HPDE6-E6E7 (cell line): ENCODE results near the gene TP53TG5.

Experiments
- DNase-seq: peaks from one replicate; pipeline ENCODE4 v3.0.0; 2011; ENCODE audit warnings: missing footprints; ENCODE audit errors: extremely low spot score

TP53TG5 gene

DNA sequence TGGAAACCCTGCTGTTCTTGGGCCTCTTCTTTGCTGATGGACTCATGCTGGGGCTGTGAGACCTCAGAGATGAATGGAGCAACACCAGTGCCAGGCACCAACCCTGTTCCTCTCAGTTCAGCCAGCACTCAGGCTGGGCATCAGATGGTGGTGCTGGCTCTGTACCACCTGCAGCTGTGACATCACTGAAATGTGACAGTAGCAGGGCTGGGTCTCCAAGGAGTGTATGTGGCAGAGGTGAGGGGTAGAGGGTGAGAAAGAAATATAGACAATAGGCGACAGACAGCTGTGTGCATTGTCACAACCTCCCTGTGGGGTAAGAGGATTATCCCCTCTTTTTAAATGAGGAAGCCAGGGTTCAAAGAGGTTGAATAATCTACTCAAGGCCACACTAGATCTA, at the start of gene TP53TG5:
TP53TG5 (minus strand) TSS at position 135 of the 400 bp plus-strand sequence; CDS start at position 46, 89 bp downstream.
- no peak for DNase-seq

DNA sequence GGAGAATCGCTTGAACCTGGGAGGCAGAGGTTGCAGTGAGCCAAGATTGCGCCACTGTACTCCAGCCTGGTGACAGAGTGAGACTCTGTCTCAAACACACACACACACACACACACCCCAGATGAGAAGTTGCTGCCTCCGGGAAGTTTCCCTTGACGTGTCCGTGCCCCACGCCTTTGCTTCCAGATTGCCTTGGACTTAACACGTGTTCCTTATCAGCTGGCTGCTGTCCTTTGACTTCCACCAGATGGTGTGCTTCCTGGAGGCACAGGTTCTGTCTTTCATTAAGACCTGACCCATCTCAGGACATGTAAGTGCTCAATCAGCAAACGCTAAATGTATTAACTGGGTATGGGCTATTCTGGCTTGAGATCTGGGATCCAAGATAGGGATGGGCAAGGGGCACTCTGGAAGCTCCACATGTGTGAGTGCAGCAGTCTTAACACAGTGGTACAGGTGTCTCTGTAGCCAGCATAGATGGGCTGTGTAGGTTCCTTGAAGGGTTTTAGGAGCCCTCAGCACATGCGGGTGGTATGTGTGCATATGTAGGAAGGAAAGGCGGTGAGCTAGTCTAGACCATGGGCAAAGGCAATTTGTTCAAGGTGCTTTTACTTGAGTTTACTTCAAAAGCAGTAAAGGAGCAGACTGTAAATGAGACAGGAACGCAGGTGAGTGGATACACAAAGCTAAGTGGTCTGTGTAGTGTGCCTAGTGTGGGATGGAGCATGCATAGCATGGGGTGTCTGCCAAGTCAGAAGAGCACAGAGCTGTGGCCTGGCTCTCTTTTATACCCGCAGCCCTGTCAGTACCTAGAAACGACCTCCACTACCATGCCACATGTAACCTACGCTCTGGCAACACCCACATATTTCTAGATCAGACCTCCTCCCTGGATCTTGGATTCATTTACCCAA, 49.4 kb upstream of the TP53TG5 start:
- no peak for DNase-seq

GRCh38 chr20:45426320-45427016, 48.3 kb upstream of the TP53TG5 start:
- no peak for DNase-seq

DNA sequence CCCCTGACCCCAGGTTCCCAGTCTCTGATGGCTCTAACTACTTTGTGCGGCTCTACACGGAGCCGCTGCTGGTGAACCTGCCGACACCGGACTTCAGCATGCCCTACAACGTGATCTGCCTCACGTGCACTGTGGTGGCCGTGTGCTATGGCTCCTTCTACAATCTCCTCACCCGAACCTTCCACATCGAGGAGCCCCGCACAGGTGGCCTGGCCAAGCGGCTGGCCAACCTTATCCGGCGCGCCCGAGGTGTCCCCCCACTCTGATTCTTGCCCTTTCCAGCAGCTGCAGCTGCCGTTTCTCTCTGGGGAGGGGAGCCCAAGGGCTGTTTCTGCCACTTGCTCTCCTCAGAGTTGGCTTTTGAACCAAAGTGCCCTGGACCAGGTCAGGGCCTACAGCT, 47.4 kb upstream of the TP53TG5 start:
- no peak for DNase-seq

DNA sequence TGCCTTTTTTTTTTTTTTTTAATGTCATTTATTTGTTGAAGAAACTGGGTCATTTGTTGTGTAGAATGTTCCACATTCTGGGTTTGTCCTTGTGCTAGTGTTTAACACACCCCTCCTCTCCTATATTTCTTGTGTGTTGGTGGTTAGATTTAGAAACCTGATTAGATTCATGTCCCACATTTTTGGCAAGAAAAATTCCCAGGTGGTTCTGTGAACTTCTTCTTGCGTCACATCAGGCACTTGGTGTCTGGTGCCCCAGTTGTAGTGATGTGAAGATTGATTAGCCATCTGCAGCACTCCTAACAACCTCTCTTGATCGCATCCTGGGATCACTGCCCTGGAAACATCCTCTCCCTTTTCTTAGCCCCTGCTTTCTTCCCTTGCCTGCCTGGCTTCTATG, 45.6 kb upstream of the TP53TG5 start:
- DNase-seq, result no peak

DNA sequence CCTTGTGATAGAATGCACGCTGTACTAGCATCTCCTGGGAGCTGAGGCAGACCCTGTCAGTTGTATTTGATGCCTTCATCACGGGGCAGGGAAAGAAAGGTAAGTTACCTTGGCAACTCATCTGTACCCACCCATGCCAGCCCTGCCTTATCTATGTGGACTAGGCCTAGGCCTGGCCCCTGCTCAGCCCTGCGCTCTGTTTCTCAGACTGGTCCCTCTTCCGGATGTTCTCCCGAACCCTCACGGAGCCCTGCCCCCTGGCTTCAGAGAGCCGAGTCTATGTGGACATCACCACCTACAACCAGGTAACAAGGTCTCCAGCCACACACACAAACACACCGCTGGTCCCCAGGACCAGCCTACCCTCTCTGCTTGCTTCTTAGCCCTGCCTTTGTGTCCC, 42.0 kb upstream of the TP53TG5 start:
- no peak for DNase-seq

- DNase-seq, result peak; percentile 92
Measured at GRCh38 chr20:45419188-45420091, 41.3 kb upstream of the TP53TG5 start.

GRCh38 chr20:45416917-45417316, 38.8 kb upstream of the TP53TG5 start:
- no peak for DNase-seq

DNA sequence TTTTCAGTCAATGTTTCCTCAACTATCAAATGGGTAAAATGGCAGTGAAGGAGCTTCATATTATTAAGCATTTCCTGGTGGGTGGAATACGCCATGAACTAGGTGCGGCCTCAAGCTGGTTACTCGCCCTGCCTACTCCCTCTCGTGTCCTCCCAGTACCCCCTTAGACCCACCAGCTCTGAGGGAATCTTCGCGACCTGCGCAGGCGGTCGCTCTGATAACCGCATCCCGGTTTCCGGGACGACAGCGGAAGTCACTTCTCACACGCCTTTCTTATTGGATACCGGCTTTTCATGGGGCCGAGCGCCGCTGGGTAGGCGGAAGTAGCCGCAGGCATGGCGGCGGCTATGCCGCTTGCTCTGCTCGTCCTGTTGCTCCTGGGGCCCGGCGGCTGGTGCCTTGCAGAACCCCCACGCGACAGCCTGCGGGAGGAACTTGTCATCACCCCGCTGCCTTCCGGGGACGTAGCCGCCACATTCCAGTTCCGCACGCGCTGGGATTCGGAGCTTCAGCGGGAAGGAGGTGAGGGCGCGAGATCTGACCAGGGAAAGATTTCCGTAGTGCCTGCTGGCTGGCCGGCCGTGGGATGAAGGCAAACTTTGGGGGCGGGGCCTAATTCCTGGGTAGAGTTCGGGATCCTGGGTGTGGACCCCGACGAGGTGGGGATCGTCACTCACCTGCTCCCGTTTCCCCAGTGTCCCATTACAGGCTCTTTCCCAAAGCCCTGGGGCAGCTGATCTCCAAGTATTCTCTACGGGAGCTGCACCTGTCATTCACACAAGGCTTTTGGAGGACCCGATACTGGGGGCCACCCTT, 37.9 kb upstream of the TP53TG5 start, which contains the start of gene PIGT:
PIGT (plus strand) TSS at position 320 of the 816 bp plus-strand sequence; CDS start at position 336, 16 bp downstream.
- peak; percentile 95 for DNase-seq

- no peak for DNase-seq
Measured at GRCh38 chr20:45413479-45413878, 35.4 kb upstream of the TP53TG5 start.

DNA sequence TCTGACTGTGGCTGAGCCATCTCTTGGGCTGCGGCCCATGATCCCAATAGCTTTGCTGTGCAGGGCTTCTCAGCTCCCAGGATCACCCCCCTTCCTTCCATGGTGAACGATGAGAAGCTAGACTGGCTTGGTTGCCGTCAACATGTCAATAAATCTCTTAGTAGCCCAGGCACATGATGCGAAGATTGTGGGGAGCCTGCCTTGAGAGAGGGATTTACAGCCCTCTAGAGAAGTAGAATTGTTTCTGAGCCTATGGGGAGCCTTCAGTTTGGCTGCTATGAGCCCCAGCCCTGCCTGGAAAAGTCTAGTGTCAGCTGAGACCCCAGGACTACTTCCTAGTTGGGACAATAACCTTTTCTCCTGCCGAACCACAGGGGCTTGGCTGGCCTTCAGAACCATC, 34.5 kb upstream of the TP53TG5 start:
- no peak for DNase-seq

DNA sequence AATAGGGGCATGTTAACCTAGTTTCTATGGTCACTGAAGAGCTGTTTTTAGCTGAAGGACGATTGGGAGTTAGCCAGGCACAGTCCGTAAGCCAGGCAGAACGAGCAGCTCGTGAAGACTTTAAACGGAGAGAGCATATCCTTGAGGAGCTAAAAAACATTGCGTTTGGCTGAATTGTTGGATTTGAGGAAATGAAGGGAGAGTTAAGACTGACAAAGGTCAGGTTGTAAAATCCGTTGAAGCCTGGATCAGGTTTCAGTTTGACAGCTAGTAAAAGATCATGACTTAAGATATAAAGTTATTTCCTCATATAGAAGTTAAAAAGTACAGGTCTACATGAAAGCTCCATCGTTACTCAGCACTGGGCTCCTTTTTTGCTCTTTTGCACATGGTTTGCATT, 32.8 kb upstream of the TP53TG5 start:
- no peak for DNase-seq

DNA sequence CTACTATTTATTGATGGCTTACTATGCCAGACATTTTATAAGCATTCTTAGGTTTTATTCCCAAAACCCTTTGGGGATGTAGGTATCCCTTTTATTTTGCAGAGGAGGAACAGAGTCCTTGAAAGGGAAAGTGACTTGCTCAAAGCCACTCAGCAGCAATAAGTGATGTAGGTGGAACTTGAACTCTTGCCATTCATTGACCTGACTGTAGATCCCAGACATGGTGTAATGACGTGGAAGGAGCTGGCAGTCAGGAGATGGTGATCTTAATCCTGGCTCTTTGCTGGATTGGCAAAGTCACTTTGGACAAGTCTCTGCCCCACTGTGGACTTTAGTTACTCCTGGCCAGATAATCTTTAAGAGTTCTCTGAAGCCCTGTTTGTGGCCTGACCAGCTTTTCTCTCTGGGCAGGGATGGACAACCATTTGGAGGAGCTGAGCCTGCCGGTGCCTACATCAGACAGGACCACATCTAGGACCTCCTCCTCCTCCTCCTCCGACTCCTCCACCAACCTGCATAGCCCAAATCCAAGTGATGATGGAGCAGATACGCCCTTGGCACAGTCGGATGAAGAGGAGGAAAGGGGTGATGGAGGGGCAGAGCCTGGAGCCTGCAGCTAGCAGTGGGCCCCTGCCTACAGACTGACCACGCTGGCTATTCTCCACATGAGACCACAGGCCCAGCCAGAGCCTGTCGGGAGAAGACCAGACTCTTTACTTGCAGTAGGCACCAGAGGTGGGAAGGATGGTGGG, 31.6 kb upstream of the TP53TG5 start:
- no peak for DNase-seq

- DNase-seq, result no peak
Measured at GRCh38 chr20:45408646-45409213, 30.6 kb upstream of the TP53TG5 start.

GRCh38 chr20:45407783-45408645, 29.9 kb upstream of the TP53TG5 start, which contains the start of gene DBNDD2:
Gene DBNDD2, plus strand, starts transcription at chr20:45408289. Its CDS starts 179 bp downstream, at chr20:45408468.
- no peak for DNase-seq

DNA sequence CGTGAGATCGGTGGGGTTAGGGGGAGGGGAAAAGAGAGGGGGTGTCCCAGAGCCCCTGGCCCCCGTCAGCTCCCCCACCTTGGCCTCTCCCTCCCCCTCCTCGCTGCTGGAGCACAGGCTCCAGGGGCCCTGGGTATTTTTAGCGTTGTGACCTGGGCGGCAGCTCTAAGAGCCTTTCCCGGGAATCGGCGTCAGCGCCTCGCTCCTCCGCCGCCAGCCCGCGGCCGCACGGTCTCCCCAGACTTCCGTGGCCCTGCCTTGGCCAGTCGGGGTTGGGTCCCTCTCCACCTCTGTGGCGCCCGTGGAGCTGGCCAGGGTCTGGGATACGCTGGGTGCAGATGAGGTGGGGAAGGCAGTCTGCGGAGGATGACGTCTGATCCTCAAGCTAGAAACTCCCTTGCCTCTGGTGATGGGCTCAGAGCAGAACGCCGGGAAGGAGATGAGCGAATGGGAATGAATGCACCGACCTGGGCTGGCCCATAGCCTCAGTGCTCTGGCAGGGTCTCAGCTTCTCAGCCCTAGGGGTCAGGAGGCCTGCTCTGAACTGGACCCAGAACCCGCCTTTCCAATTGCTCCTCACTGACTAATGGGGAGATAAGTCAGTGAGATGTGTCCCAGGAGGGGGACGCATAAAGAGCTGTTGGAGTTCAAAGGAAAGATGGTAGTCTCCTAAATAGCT, 29.1 kb upstream of the TP53TG5 start:
- DNase-seq, result no peak

GRCh38 chr20:45406260-45407066, 28.3 kb upstream of the TP53TG5 start:
- peak; percentile 40 for DNase-seq
